WTC11 (cell line): ENCODE results near the gene MAP7.

ENCODE experiments used
- GABPB1 ChIP-seq: sonication (generic); formaldehyde crosslinking; IDR thresholded peaks from 2 replicates; pipeline ENCODE4 v1.8.1; 2023; ENCODE audit warnings: mild to moderate bottlenecking, missing genetic modification reagents
- JUN ChIP-seq: sonication (generic); formaldehyde crosslinking; IDR thresholded peaks from 2 replicates; pipeline ENCODE4 v1.8.0; 2023; ENCODE audit warnings: mild to moderate bottlenecking, missing genetic modification reagents
- ZNF317 ChIP-seq: sonication (generic); formaldehyde crosslinking; IDR thresholded peaks from 2 replicates; pipeline ENCODE4 v1.8.1; 2023; ENCODE audit warnings: low read depth, mild to moderate bottlenecking, moderate library complexity, missing genetic modification reagents, borderline replicate concordance
- TF ChIP-seq, protein P1 (sequence below): fragments of 200-600 bp; IDR thresholded peaks from 2 replicates; pipeline ENCODE4 v1.8.0; 2022; ENCODE audit warnings: antibody characterized with exemption
- TF ChIP-seq, protein P2 (sequence below): fragments of 250-450 bp; sonication (Bioruptor Pico); IDR thresholded peaks from 2 replicates; pipeline ENCODE4 v2.1.2; 2022; ENCODE audit warnings: mild to moderate bottlenecking, moderate library complexity

DNA sequence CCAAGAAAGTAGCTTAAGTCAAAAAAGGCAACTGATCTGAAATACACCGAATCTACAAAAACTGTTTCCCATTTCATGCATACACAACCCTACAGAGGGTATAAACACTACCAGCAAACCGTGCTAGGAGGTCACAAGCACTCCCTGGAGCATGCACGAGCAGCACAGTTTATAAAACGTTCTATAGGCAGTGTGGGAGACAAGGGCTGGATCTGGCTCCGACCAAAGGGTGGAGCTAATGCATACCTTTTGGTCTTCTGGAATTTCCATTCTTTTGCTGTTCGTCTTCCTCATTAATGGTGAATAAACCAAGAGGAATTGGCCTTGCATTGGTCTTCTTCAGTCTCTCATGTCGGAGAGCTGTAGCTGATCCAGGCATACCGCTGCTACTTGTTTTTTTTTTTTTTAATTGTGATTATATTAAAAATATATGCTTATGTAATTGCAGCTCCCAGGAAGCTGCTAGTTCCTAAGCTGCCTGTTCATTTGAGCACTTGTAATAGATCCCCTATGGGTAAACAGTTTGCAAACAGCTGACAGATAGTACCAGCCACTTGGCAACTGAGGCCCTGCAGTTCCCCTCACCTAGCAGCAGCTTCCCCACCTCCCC, 24.5 kb downstream of the MAP7 start:
- TF ChIP-seq JUN (CRISPR knock-in tag) = no peak
- no peak for TF ChIP-seq GABPB1
- TF ChIP-seq, protein P1, sequence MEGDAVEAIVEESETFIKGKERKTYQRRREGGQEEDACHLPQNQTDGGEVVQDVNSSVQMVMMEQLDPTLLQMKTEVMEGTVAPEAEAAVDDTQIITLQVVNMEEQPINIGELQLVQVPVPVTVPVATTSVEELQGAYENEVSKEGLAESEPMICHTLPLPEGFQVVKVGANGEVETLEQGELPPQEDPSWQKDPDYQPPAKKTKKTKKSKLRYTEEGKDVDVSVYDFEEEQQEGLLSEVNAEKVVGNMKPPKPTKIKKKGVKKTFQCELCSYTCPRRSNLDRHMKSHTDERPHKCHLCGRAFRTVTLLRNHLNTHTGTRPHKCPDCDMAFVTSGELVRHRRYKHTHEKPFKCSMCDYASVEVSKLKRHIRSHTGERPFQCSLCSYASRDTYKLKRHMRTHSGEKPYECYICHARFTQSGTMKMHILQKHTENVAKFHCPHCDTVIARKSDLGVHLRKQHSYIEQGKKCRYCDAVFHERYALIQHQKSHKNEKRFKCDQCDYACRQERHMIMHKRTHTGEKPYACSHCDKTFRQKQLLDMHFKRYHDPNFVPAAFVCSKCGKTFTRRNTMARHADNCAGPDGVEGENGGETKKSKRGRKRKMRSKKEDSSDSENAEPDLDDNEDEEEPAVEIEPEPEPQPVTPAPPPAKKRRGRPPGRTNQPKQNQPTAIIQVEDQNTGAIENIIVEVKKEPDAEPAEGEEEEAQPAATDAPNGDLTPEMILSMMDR = no peak
- TF ChIP-seq, protein P2, sequence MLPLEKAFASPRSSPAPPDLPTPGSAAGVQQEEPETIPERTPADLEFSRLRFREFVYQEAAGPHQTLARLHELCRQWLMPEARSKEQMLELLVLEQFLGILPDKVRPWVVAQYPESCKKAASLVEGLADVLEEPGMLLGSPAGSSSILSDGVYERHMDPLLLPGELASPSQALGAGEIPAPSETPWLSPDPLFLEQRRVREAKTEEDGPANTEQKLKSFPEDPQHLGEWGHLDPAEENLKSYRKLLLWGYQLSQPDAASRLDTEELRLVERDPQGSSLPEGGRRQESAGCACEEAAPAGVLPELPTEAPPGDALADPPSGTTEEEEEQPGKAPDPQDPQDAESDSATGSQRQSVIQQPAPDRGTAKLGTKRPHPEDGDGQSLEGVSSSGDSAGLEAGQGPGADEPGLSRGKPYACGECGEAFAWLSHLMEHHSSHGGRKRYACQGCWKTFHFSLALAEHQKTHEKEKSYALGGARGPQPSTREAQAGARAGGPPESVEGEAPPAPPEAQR = no peak
- no peak for TF ChIP-seq ZNF317 (CRISPR knock-in tag)
